Body of pancreas (tissue), 4 donors: Measurements from ENCODE around the gene SDC1. TPM values are rescaled to one million over a fixed set of nuclear protein-coding genes. Genes with fewer than 3 reads are reported as not detected.
A peak's percentile ranks its signal among the peaks of the same experiment; 100 is the strongest.

Source experiments
- ATAC-seq: fragments of 150-250 bp; one replicate; pipeline ENCODE4 v1.9.1; 2016
- DNase-seq, 4 donors: peaks; one replicate each; pipeline ENCODE4 v3.0.0-alpha.2; 2019
- H3K27ac ChIP-seq, 4 donors: fragments of 200-600 bp; sonication (generic); 1 replicate in 3 of 4; 2 replicates in 1 of 4; pipeline versions ENCODE4 v1.5.1 to v1.6.1; 2016 to 2019; ENCODE audit warnings: mild to moderate bottlenecking in 1 of 4, mixed read lengths in 1 of 4, moderate library complexity in 1 of 4
- H3K27me3 ChIP-seq, 2 donors: fragments of 200-600 bp; sonication (generic); one replicate each; pipeline ENCODE4 v1.6.0; 2016; ENCODE audit warnings: mild to moderate bottlenecking in 1 of 2
- H3K36me3 ChIP-seq, 2 donors: fragments of 200-600 bp; sonication (generic); replicated peaks in 1 of 2; 2 replicates each; pipeline ENCODE4 v1.5.1; 2016; ENCODE audit warnings: low read depth in 2 of 2; ENCODE audit not compliant: insufficient read depth in 1 of 2
- H3K4me1 ChIP-seq: fragments of 200-600 bp; sonication (generic); one replicate; pipeline ENCODE4 v1.6.0; 2016
- H3K4me3 ChIP-seq, 2 donors: fragments of 200-600 bp; sonication (generic); 1 replicate in 1 of 2; 2 replicates in 1 of 2; pipeline ENCODE4 v1.5.1; 2016 to 2019
- H3K9me3 ChIP-seq, 3 donors: fragments of 200-600 bp; sonication (generic); 1 replicate in 2 of 3; 2 replicates in 1 of 3; pipeline ENCODE4 v1.5.1; 2016
- CTCF ChIP-seq, 7 experiments: fragments of 450-650 bp in 4 of 7; fragments of 200-600 bp in 3 of 7; sonication (generic) in 3 of 7; IDR thresholded peaks; one replicate each; pipeline ENCODE4 v1.5.1; 2016 to 2019; ENCODE audit warnings: antibody characterized with exemption in 7 of 7
- POLR2A ChIP-seq, 3 donors: fragments of 450-650 bp; IDR thresholded peaks; one replicate each; pipeline ENCODE4 v1.6.1; 2016; ENCODE audit warnings: antibody characterized with exemption in 3 of 3, mild to moderate bottlenecking in 2 of 3
- WGBS, 2 donors: methylation state at CpG; one replicate each; pipeline ENCODE4 v1.1.5; 2017; 5-methylcytosine and 5-hydroxymethylcytosine counted together
- intact Hi-C: fragments of 100-400 bp; cut with DNase I; formaldehyde crosslinking; loops from one replicate; pipeline ENCODE4 v1.15.1; 2023
- total RNA-seq, 2 donors: library from RNA; depleted of rRNA; stranded (reverse); fragments of >200 nt; gene quantifications; one replicate each; pipeline ENCODE4 v1.1.0, GENCODE V29; 2016

The SDC1 gene
- total RNA-seq, 2 donors from 2014 or later = 24.7 to 53.2 TPM

- Histone ChIP-seq H3K4me1 (no peaks in the 10 kb centered on the region), H3K27me3 (no peaks in the 10 kb centered on the region), H3K4me3 (no peak overlapping the region), H3K9me3 (no peaks in the 10 kb centered on the region), H3K27ac (no peak overlapping the region), H3K36me3 (no peaks in the 10 kb centered on the region)
- no peak for DNase-seq
- ATAC-seq = no peak
- intact Hi-C loops = no loop called here
- TF ChIP-seq POLR2A (IDR thresholded peaks at IDR 0.05) (no peak), CTCF (IDR thresholded peaks at IDR 0.05) (no peak)
- WGBS, 2 donors = 91 to 99% methylated on average over 5 of the region's 5 CpGs
Measured at GRCh38 chr2:20232837-20233207, 7.9 kb upstream of the SDC1 start.

- Histone ChIP-seq H3K4me1 (no peaks in the 10 kb centered on the region), H3K9me3 (no peaks in the 10 kb centered on the region), H3K27me3 (no peaks in the 10 kb centered on the region), H3K4me3 (no peak overlapping the region), H3K36me3 (no peaks in the 10 kb centered on the region), H3K27ac (no peak overlapping the region)
- ATAC-seq (peak; percentile 58), DNase-seq (peak in 2 of 4 donors; percentile 30 to 56)
- TF ChIP-seq POLR2A (IDR thresholded peaks at IDR 0.05) = no peak
- TF ChIP-seq CTCF (IDR thresholded peaks at IDR 0.05) = no peak
- intact Hi-C loops = no loop called here
- WGBS, 2 donors = 68 to 75% methylated on average over 6 of the region's 6 CpGs
Measured at GRCh38 chr2:20231598-20232026, 6.7 kb upstream of the SDC1 start.

- Histone ChIP-seq H3K4me1 (no peaks in the 10 kb centered on the region), H3K27ac (no peak overlapping the region), H3K36me3 (no peaks in the 10 kb centered on the region), H3K4me3 (no peak overlapping the region), H3K27me3 (no peaks in the 10 kb centered on the region), H3K9me3 (no peaks in the 10 kb centered on the region)
- ATAC-seq (no peak), DNase-seq (no peak)
- no peak for TF ChIP-seq CTCF (IDR thresholded peaks at IDR 0.05)
- TF ChIP-seq POLR2A (IDR thresholded peaks at IDR 0.05) = no peak
- intact Hi-C loops = no loop called here
- WGBS, 2 donors = 83 to 95% methylated on average over 6 of the region's 6 CpGs
Measured at GRCh38 chr2:20231159-20231558, 6.2 kb upstream of the SDC1 start.

GRCh38 chr2:20230114-20230425, 5.1 kb upstream of the SDC1 start:
- H3K36me3 ChIP-seq = no peaks in the 10 kb centered on the region
- no peaks in the 10 kb centered on the region for H3K9me3 ChIP-seq
- DNase-seq = no peak
- ATAC-seq = no peak
- peaks cover 7% of the 10 kb centered on the region for H3K4me1 ChIP-seq
- 79 to 88% methylated on average over 4 of the region's 4 CpGs for WGBS, 2 donors
- H3K27me3 ChIP-seq = no peaks in the 10 kb centered on the region
- intact Hi-C loops = no loop called here
- TF ChIP-seq CTCF (IDR thresholded peaks at IDR 0.05) (no peak), POLR2A (IDR thresholded peaks at IDR 0.05) (no peak)
- H3K27ac ChIP-seq = no peak overlapping the region
- H3K4me3 ChIP-seq = no peak overlapping the region

GRCh38 chr2:20229322-20230113, 4.6 kb upstream of the SDC1 start:
- no peak for DNase-seq
- TF ChIP-seq POLR2A (IDR thresholded peaks at IDR 0.05) (no peak), CTCF (IDR thresholded peaks at IDR 0.05) (no peak)
- no peak for ATAC-seq
- Histone ChIP-seq H3K27me3 (no peaks in the 10 kb centered on the region), H3K27ac (no peak overlapping the region), H3K4me3 (no peak overlapping the region), H3K9me3 (no peaks in the 10 kb centered on the region), H3K4me1 (peaks cover 7% of the 10 kb centered on the region), H3K36me3 (no peaks in the 10 kb centered on the region)
- WGBS, 2 donors = 79 to 85% methylated on average over 8 of the region's 8 CpGs
- intact Hi-C loops = loop anchor here (5.0 kb wide), 1 partner anchor 97 kb away; no protein-coding TSS in a partner anchor
